PC-3 (cell line): ENCODE results near the gene PTPN12.

Experiments used
- EZH2 ChIP-seq: fragments of 300-600 bp; sonication (generic); IDR thresholded peaks from one replicate; pipeline ENCODE4 v1.6.1; 2017; ENCODE audit warnings: antibody characterized with exemption, mild to moderate bottlenecking, low read length; ENCODE audit not compliant: unreplicated experiment
- TF ChIP-seq, protein P1 (sequence below): fragments of 300-600 bp; sonication (generic); conservative IDR thresholded peaks from 2 replicates; pipeline ENCODE4 v1.5.1; 2017; ENCODE audit warnings: antibody characterized with exemption, low read depth, mild to moderate bottlenecking, low read length

DNA sequence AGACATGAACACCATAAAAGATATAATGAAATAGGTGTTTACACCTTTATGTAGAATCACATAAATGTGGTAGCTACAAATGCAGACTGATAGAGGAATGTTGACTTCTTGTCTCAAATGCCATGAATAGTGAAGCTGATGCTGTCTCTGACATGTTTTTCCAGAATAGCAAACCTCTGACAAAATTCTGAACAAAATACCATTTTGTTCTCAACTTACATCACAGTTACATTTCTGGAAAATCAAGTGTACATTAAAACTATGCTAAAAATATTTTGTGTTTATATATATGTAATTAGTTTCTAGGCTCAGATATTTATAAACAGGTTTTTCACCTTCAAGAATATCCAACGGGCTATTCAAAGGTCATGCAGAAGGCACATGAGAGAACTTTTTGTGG, 16.8 kb upstream of the PTPN12 start:
- TF ChIP-seq, protein P1, sequence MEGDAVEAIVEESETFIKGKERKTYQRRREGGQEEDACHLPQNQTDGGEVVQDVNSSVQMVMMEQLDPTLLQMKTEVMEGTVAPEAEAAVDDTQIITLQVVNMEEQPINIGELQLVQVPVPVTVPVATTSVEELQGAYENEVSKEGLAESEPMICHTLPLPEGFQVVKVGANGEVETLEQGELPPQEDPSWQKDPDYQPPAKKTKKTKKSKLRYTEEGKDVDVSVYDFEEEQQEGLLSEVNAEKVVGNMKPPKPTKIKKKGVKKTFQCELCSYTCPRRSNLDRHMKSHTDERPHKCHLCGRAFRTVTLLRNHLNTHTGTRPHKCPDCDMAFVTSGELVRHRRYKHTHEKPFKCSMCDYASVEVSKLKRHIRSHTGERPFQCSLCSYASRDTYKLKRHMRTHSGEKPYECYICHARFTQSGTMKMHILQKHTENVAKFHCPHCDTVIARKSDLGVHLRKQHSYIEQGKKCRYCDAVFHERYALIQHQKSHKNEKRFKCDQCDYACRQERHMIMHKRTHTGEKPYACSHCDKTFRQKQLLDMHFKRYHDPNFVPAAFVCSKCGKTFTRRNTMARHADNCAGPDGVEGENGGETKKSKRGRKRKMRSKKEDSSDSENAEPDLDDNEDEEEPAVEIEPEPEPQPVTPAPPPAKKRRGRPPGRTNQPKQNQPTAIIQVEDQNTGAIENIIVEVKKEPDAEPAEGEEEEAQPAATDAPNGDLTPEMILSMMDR: no peak
- TF ChIP-seq EZH2: no peak
